Neutrophil (primary cell): ENCODE measurements around the gene BARHL1.

Experiments
- H3K27ac ChIP-seq: fragments of 200-600 bp; sonication (generic); 2 replicates; pipeline ENCODE4 v1.5.1; 2016; ENCODE audit warnings: mild to moderate bottlenecking, moderate library complexity
- H3K27me3 ChIP-seq: fragments of 200-600 bp; sonication (generic); 2 replicates; pipeline ENCODE4 v1.6.0; 2016; ENCODE audit warnings: mild to moderate bottlenecking
- H3K36me3 ChIP-seq: fragments of 200-600 bp; sonication (generic); 2 replicates; pipeline ENCODE4 v1.5.1; 2017
- H3K4me1 ChIP-seq, 2 experiments: fragments of 200-600 bp in 1 of 2; sonication (generic) in 1 of 2; 1 replicate in 1 of 2; 2 replicates in 1 of 2; pipeline versions ENCODE4 v1.5.1 to v1.6.1; 2013 to 2016; ENCODE audit warnings: low read depth in 1 of 2, low read length in 1 of 2, mild to moderate bottlenecking in 1 of 2, moderate library complexity in 1 of 2; ENCODE audit not compliant: control insufficient read depth in 1 of 2, insufficient read depth in 1 of 2
- H3K4me3 ChIP-seq, 2 experiments: fragments of 200-600 bp in 1 of 2; sonication (generic) in 1 of 2; 1 replicate in 1 of 2; 2 replicates in 1 of 2; pipeline ENCODE4 v1.5.1; 2013 to 2016; ENCODE audit warnings: low read depth in 1 of 2, low read length in 1 of 2, mild to moderate bottlenecking in 1 of 2, moderate library complexity in 1 of 2
- H3K9me3 ChIP-seq: fragments of 200-600 bp; sonication (generic); 2 replicates; pipeline ENCODE4 v1.5.1; 2016
- CTCF ChIP-seq: fragments of 200-600 bp; sonication (generic); IDR thresholded peaks from 2 replicates; pipeline ENCODE4 v1.5.1; 2016; ENCODE audit warnings: antibody characterized with exemption

The BARHL1 gene

GRCh38 chr9:132585954-132586829 is 3.8 kb downstream of the BARHL1 start:
- Histone ChIP-seq H3K36me3 (no peaks in the 10 kb centered on the region), H3K9me3 (no peaks in the 10 kb centered on the region), H3K27me3 (peaks cover 100% of the 10 kb centered on the region), H3K4me1 (no peaks in the 10 kb centered on the region), H3K4me3 (no peak overlapping the region), H3K27ac (no peak overlapping the region)
- no peak for TF ChIP-seq CTCF

- Histone ChIP-seq H3K9me3 (no peaks in the 10 kb centered on the region), H3K27ac (no peak overlapping the region), H3K36me3 (no peaks in the 10 kb centered on the region), H3K4me1 (no peaks in the 10 kb centered on the region), H3K27me3 (peaks cover 100% of the 10 kb centered on the region), H3K4me3 (no peak overlapping the region)
- no peak for TF ChIP-seq CTCF
These were observed 4.6 kb downstream of the BARHL1 start for GRCh38 chr9:132586830-132587591.

GRCh38 chr9:132587592-132587955 is 5.2 kb downstream of the BARHL1 start:
- no peak for TF ChIP-seq CTCF
- peaks cover 100% of the 10 kb centered on the region for H3K27me3 ChIP-seq
- H3K9me3 ChIP-seq = no peaks in the 10 kb centered on the region
- no peak overlapping the region for H3K4me3 ChIP-seq
- H3K4me1 ChIP-seq = no peaks in the 10 kb centered on the region
- H3K36me3 ChIP-seq = no peaks in the 10 kb centered on the region
- no peak overlapping the region for H3K27ac ChIP-seq

GRCh38 chr9:132588098-132588497 is 5.7 kb downstream of the BARHL1 start:
- no peaks in the 10 kb centered on the region for H3K9me3 ChIP-seq
- no peaks in the 10 kb centered on the region for H3K36me3 ChIP-seq
- TF ChIP-seq CTCF = no peak
- H3K4me1 ChIP-seq = no peaks in the 10 kb centered on the region
- no peak overlapping the region for H3K4me3 ChIP-seq
- no peak overlapping the region for H3K27ac ChIP-seq
- H3K27me3 ChIP-seq = peaks cover 97% of the 10 kb centered on the region

- H3K27me3 ChIP-seq = peaks cover 92% of the 10 kb centered on the region
These were observed 6.2 kb downstream of the BARHL1 start for GRCh38 chr9:132588501-132589147.

More at GRCh38 chr9:132588501-132589147, 6.2 kb downstream of the BARHL1 start:
- H3K4me1 ChIP-seq = no peaks in the 10 kb centered on the region
- H3K27ac ChIP-seq = no peak overlapping the region
- H3K36me3 ChIP-seq = no peaks in the 10 kb centered on the region
- H3K9me3 ChIP-seq = no peaks in the 10 kb centered on the region
- H3K4me3 ChIP-seq = no peak overlapping the region
- no peak for TF ChIP-seq CTCF
